Cardiac fibroblast (primary cell): ENCODE data around the gene RERE.
"Not testable (repeated sequence)": the region's sequence is repeated elsewhere in the genome, so short reads cannot be mapped to it uniquely, and the experiment has no call there.

Experiments used
- DNase-seq, 2 donors: peaks; one replicate each; pipeline versions ENCODE4 v3.0.0 to v3.0.0-alpha.2; 2010; ENCODE audit warnings: low read depth in 2 of 2
- H3K4me3 ChIP-seq, 2 donors: replicated peaks in 1 of 2; 1 replicate in 1 of 2; 2 replicates in 1 of 2; pipeline ENCODE4 v1.5.1; 2011; ENCODE audit warnings: low read depth in 2 of 2, low read length in 2 of 2, mild to moderate bottlenecking in 2 of 2, moderate library complexity in 1 of 2
- CTCF ChIP-seq: IDR thresholded peaks from one replicate; pipeline ENCODE4 v1.5.1; 2011; ENCODE audit warnings: low read depth, mild to moderate bottlenecking, low read length, inconsistent platforms

The RERE gene

GRCh38 chr1:8789314-8790214 is 27.9 kb downstream of the RERE start:
- no peak for TF ChIP-seq CTCF
- no peak for DNase-seq
- no peak overlapping the region for H3K4me3 ChIP-seq

- no peak for TF ChIP-seq CTCF
- H3K4me3 ChIP-seq = no peak overlapping the region
- DNase-seq = no peak
Measured at GRCh38 chr1:8787218-8787617, 30.2 kb downstream of the RERE start.

GRCh38 chr1:8786204-8786603 is 31.2 kb downstream of the RERE start:
- not testable (repeated sequence) for DNase-seq

GRCh38 chr1:8782955-8783354 is 34.5 kb downstream of the RERE start:
- no peak for DNase-seq
- H3K4me3 ChIP-seq = no peak overlapping the region
- TF ChIP-seq CTCF = no peak

More at GRCh38 chr1:8786204-8786603, 31.2 kb downstream of the RERE start:
- not testable (repeated sequence) for H3K4me3 ChIP-seq

GRCh38 chr1:8782001-8782620 is 35.3 kb downstream of the RERE start:
- DNase-seq = no peak
- no peak overlapping the region for H3K4me3 ChIP-seq
- TF ChIP-seq CTCF = no peak

- no peak for TF ChIP-seq CTCF
- no peak overlapping the region for H3K4me3 ChIP-seq
- no peak for DNase-seq
Measured at GRCh38 chr1:8780405-8780804, 37.0 kb downstream of the RERE start.

- H3K4me3 ChIP-seq = no peak overlapping the region
- TF ChIP-seq CTCF = no peak
- DNase-seq = no peak
Measured at GRCh38 chr1:8777867-8778266, 39.6 kb downstream of the RERE start.
